LNCaP clone FGC (cell line): ENCODE results near the gene RBBP5.
A peak's percentile ranks its signal among the peaks of the same experiment; 100 is the strongest.

Experiments
- DNase-seq: peaks from one replicate; pipeline ENCODE4 v3.0.0-alpha.2; 2011; ENCODE audit warnings: low read depth
- H3K4me3 ChIP-seq: 2 replicates; pipeline ENCODE4 v1.5.1; 2011; ENCODE audit warnings: mild to moderate bottlenecking, low read depth, low read length, control low read depth
- CTCF ChIP-seq: IDR thresholded peaks from 2 replicates; pipeline ENCODE4 v1.5.1; 2012; ENCODE audit warnings: mild to moderate bottlenecking; ENCODE audit not compliant: control insufficient read depth, insufficient read depth; ENCODE audit errors: extremely low read depth

The RBBP5 gene

DNA sequence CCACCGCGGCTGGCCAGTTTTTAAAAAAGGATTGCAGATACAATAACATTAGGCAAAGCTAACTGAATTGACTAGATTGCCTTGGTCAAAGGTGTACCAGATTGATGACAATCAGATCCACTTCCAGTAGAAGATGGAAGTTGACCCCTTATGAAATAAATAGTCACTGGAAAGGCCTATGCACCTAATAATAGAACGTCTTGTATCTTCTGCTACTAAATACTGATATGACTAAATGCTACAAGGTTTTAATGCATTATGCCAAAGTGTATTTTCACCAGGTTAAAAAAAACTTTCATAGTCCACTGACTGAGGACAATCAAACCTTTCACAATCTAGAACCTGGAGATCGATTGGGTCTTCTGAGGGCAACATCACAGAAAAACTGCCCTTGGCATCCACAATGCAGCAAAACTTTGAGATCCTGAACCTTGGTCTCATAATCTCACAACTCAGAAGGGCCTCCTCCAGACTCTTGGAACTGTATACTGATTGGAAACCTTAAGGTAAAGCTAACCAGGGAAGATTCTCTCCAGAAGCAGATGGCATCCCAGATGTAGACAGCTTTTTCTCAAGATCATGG, 7.8 kb upstream of the RBBP5 start:
- TF ChIP-seq CTCF, result no peak
- H3K4me3 ChIP-seq, result no peak overlapping the region
- DNase-seq, result no peak

DNA sequence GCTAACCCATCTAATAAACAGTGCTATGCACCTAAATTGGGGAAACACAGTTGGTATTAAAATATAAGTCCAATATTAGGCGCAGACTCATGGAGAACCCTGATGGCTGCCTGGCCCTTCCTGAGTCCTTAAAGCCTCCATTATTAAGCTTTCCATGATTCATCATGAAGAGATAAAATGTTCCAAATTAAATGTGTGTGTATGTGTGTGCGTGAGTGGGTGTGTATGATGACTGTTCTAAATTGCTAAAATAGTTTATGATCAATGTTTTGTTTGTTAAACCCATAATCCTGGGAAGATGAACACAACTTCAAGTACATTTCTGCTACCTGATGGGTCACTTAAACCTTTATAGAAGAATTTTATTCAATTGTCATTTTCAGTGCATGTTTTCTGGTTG, 6.3 kb upstream of the RBBP5 start:
- no peak for DNase-seq
- H3K4me3 ChIP-seq, result no peak overlapping the region
- no peak for TF ChIP-seq CTCF

DNA sequence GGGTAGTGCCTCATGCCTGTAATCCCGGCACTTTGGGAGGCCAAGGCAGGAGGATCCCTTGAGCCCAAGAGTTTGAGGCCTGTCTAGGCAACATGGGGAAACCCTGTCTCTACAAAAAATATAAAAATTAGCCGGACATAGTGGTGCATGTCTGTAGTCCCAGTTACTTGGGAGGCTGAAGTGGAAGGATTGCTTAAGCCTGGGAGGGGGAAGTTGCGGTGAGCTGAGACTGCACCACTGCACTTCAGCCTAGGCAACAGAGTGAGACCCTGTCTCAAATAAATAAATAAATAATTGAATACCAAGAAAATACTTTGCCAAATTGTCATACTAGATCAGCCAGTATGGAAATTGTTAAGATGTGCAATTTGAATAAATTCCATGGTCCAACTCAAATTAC, 5.9 kb upstream of the RBBP5 start:
- DNase-seq, result no peak
- no peak for TF ChIP-seq CTCF
- no peak overlapping the region for H3K4me3 ChIP-seq

- no peak for TF ChIP-seq CTCF
- DNase-seq, result no peak
- H3K4me3 ChIP-seq, result no peak overlapping the region
These were observed 2.9 kb upstream of the RBBP5 start for GRCh38 chr1:205124726-205125125.

DNA sequence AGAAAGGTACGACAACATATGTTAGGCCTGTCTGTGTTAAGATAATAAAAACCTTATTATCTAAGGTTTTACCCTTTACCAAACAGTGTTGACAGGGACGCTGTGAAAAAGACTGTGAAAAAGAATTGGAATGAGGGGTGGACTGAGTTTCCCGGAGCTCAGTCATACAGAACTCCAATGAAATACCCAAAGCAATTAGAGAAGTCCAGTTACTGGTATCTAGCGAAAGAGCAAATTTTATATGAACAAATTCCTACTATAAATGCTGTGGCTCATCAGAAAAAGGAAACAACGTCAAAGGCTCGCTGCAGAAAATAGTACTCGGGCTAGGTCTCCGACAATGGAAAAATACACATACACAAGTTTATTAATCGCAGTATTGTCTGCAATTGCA, 708 bp upstream of the RBBP5 start:
- TF ChIP-seq CTCF, result no peak
- peak overlapping the region; percentile 98 for H3K4me3 ChIP-seq
- no peak for DNase-seq

DNA sequence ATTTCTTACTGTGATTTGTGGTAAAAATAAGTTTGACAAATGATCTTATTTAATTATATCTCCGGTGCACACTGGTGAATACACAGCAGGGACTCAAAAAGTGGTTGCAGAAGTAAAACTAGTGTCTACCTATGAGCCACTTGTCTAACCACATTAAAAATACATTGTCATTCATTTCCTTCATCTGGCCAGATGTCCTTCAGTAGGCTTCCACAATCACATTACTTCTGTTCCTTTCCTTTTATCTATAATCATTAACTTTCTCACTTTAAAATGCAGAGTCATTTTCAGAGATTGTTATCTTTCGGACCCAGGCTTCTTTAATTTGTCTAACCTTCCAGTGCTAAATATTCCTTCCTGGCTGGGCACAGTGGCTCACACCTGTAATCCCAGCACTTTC, 3.0 kb downstream of the RBBP5 start:
- TF ChIP-seq CTCF, result no peak
- no peak overlapping the region for H3K4me3 ChIP-seq
- no peak for DNase-seq

GRCh38 chr1:205111354-205111753, 10.4 kb downstream of the RBBP5 start:
- no peak for TF ChIP-seq CTCF
- no peak overlapping the region for H3K4me3 ChIP-seq
- DNase-seq, result no peak
